Measurements from ENCODE around the gene GPR146. TPM values are rescaled to one million over a fixed set of nuclear protein-coding genes. Genes with fewer than 3 reads are reported as not detected.

GPR146 gene
- total and polyA plus RNA-seq, 2 of the 13 experiments (the other 11 are each of a cell fraction or from before 2014, with no cell fraction given) = 2.0 to 15.9 TPM

GRCh38 chr7:1065585-1066241 is 21.4 kb downstream of the GPR146 start (continued):
- TF ChIP-seq, protein P1, sequence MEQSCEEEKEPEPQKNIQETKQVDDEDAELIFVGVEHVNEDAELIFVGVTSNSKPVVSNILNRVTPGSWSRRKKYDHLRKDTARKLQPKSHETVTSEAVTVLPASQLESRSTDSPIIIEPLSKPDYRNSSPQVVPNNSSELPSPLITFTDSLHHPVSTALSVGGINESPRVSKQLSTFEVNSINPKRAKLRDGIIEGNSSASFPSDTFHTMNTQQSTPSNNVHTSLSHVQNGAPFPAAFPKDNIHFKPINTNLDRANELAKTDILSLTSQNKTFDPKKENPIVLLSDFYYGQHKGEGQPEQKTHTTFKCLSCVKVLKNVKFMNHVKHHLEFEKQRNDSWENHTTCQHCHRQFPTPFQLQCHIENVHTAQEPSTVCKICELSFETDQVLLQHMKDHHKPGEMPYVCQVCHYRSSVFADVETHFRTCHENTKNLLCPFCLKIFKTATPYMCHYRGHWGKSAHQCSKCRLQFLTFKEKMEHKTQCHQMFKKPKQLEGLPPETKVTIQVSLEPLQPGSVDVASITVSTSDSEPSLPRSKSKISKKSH (CRISPR knock-in tag; IDR thresholded peaks at IDR 0.05; ENCODE audit: borderline replicate concordance) = no peak
- TF ChIP-seq, protein P2, sequence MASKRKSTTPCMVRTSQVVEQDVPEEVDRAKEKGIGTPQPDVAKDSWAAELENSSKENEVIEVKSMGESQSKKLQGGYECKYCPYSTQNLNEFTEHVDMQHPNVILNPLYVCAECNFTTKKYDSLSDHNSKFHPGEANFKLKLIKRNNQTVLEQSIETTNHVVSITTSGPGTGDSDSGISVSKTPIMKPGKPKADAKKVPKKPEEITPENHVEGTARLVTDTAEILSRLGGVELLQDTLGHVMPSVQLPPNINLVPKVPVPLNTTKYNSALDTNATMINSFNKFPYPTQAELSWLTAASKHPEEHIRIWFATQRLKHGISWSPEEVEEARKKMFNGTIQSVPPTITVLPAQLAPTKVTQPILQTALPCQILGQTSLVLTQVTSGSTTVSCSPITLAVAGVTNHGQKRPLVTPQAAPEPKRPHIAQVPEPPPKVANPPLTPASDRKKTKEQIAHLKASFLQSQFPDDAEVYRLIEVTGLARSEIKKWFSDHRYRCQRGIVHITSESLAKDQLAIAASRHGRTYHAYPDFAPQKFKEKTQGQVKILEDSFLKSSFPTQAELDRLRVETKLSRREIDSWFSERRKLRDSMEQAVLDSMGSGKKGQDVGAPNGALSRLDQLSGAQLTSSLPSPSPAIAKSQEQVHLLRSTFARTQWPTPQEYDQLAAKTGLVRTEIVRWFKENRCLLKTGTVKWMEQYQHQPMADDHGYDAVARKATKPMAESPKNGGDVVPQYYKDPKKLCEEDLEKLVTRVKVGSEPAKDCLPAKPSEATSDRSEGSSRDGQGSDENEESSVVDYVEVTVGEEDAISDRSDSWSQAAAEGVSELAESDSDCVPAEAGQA (IDR thresholded peaks at IDR 0.05; ENCODE audit: low read depth) = no peak
- TF ChIP-seq, protein P2 (CRISPR knock-in tag; IDR thresholded peaks at IDR 0.05; ENCODE audit: borderline replicate concordance) = no peak
- TF ChIP-seq, protein P3, sequence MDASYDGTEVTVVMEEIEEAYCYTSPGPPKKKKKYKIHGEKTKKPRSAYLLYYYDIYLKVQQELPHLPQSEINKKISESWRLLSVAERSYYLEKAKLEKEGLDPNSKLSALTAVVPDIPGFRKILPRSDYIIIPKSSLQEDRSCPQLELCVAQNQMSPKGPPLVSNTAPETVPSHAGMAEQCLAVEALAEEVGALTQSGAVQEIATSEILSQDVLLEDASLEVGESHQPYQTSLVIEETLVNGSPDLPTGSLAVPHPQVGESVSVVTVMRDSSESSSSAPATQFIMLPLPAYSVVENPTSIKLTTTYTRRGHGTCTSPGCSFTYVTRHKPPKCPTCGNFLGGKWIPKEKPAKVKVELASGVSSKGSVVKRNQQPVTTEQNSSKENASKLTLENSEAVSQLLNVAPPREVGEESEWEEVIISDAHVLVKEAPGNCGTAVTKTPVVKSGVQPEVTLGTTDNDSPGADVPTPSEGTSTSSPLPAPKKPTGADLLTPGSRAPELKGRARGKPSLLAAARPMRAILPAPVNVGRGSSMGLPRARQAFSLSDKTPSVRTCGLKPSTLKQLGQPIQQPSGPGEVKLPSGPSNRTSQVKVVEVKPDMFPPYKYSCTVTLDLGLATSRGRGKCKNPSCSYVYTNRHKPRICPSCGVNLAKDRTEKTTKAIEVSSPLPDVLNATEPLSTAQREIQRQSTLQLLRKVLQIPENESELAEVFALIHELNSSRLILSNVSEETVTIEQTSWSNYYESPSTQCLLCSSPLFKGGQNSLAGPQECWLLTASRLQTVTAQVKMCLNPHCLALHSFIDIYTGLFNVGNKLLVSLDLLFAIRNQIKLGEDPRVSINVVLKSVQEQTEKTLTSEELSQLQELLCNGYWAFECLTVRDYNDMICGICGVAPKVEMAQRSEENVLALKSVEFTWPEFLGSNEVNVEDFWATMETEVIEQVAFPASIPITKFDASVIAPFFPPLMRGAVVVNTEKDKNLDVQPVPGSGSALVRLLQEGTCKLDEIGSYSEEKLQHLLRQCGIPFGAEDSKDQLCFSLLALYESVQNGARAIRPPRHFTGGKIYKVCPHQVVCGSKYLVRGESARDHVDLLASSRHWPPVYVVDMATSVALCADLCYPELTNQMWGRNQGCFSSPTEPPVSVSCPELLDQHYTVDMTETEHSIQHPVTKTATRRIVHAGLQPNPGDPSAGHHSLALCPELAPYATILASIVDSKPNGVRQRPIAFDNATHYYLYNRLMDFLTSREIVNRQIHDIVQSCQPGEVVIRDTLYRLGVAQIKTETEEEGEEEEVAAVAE (CRISPR knock-in tag; IDR thresholded peaks at IDR 0.05; ENCODE audit: borderline replicate concordance) = no peak
- TF ChIP-seq ZNF567 (CRISPR knock-in tag; IDR thresholded peaks at IDR 0.05; ENCODE audit: borderline replicate concordance) (no peak), POLR2AphosphoS2 (IDR thresholded peaks at IDR 0.05; ENCODE audit: low read depth, low read length) (no peak), ZNF251 (CRISPR knock-in tag; IDR thresholded peaks at IDR 0.05) (no peak), SOX13 (IDR thresholded peaks at IDR 0.05) (no peak), SOX13 (CRISPR knock-in tag; conservative IDR thresholded peaks at IDR 0.05 in 1 of 2, IDR thresholded peaks at IDR 0.05 in 1 of 2) (no peak), ZNF724P (CRISPR knock-in tag; IDR thresholded peaks at IDR 0.05; ENCODE audit: borderline replicate concordance) (no peak), ZNF709 (CRISPR knock-in tag; IDR thresholded peaks at IDR 0.05) (no peak), SRSF9 (IDR thresholded peaks at IDR 0.05; ENCODE audit: borderline replicate concordance, insufficient read depth, low read depth, low read length, poor library complexity, severe bottlenecking) (no peak), ZNF775 (CRISPR knock-in tag; IDR thresholded peaks at IDR 0.05; ENCODE audit: borderline replicate concordance) (no peak), SMAD3 (CRISPR knock-in tag; IDR thresholded peaks at IDR 0.05) (no peak)
- TF ChIP-seq, protein P4, sequence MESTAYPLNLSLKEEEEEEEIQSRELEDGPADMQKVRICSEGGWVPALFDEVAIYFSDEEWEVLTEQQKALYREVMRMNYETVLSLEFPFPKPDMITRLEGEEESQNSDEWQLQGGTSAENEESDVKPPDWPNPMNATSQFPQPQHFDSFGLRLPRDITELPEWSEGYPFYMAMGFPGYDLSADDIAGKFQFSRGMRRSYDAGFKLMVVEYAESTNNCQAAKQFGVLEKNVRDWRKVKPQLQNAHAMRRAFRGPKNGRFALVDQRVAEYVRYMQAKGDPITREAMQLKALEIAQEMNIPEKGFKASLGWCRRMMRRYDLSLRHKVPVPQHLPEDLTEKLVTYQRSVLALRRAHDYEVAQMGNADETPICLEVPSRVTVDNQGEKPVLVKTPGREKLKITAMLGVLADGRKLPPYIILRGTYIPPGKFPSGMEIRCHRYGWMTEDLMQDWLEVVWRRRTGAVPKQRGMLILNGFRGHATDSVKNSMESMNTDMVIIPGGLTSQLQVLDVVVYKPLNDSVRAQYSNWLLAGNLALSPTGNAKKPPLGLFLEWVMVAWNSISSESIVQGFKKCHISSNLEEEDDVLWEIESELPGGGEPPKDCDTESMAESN (CRISPR knock-in tag; conservative IDR thresholded peaks at IDR 0.05) = no peak

Data from HepG2 (cell line).